HFFc6 (cell line): ENCODE measurements around the gene KLHL29. TPM values are rescaled to one million over a fixed set of nuclear protein-coding genes. Genes with fewer than 3 reads are reported as not detected.
A peak's percentile ranks its signal among the peaks of the same experiment; 100 is the strongest.

Experiments used
- DNase-seq: peaks from one replicate; pipeline ENCODE4 v3.0.0-alpha.2; 2018
- H3K27ac Mint-ChIP-seq: 2 replicates; pipeline ENCODE4 v1.8.0; 2020; ENCODE audit warnings: mild to moderate bottlenecking, mixed read lengths
- H3K27me3 Mint-ChIP-seq: 2 replicates; pipeline ENCODE4 v1.8.0; 2021; ENCODE audit warnings: mild to moderate bottlenecking, moderate library complexity, mixed read lengths; ENCODE audit not compliant: insufficient read depth
- H3K36me3 Mint-ChIP-seq: 2 replicates; pipeline ENCODE4 v1.8.0; 2021; ENCODE audit warnings: low read depth, mixed read lengths
- H3K4me1 Mint-ChIP-seq: 2 replicates; pipeline ENCODE4 v1.8.0; 2020; ENCODE audit warnings: low read depth, mixed read lengths
- H3K4me3 Mint-ChIP-seq: 2 replicates; pipeline ENCODE4 v1.8.0; 2020; ENCODE audit warnings: mild to moderate bottlenecking, moderate library complexity, mixed read lengths
- H3K9me3 Mint-ChIP-seq: 2 replicates; pipeline ENCODE4 v1.8.0; 2020; ENCODE audit warnings: mild to moderate bottlenecking, mixed read lengths
- CTCF ChIP-seq: fragments of 200-600 bp; sonication (generic); IDR thresholded peaks from 2 replicates; pipeline ENCODE4 v1.5.0; 2021; ENCODE audit warnings: antibody characterized with exemption, mild to moderate bottlenecking
- total RNA-seq, 6 experiments: library from RNA; stranded (reverse); fragmentation: NEBNext Ultra II Directional; extraction: Animal tissue kit (Norgen Biotek cat#: 25700); gene quantifications; 2 replicates in 1 of 6; 3 replicates in 5 of 6; pipeline ENCODE4 v1.2.3, GENCODE V29; 2021

Gene KLHL29
- total RNA-seq, 6 experiments from 2014 or later, result 7.4 to 9.7 (median 8.6) TPM

- Mint-ChIP-seq H3K9me3 (no peaks in the 10 kb centered on the region), H3K27ac (peak overlapping the region; percentile 83)
These were observed 140.3 kb downstream of the KLHL29 start for GRCh38 chr2:23525137-23525765.

GRCh38 chr2:23526114-23526513, 141.1 kb downstream of the KLHL29 start:
- Mint-ChIP-seq H3K4me3 (no peak overlapping the region), H3K27ac (no peak overlapping the region), H3K36me3 (no peaks in the 10 kb centered on the region), H3K9me3 (no peaks in the 10 kb centered on the region), H3K27me3 (no peaks in the 10 kb centered on the region), H3K4me1 (peaks cover 19% of the 10 kb centered on the region)
- DNase-seq, result no peak
- no peak for TF ChIP-seq CTCF

More at GRCh38 chr2:23525137-23525765, 140.3 kb downstream of the KLHL29 start:
- no peak for DNase-seq
- peaks cover 19% of the 10 kb centered on the region for H3K4me1 Mint-ChIP-seq
- no peak for TF ChIP-seq CTCF
- no peaks in the 10 kb centered on the region for H3K36me3 Mint-ChIP-seq
- peak overlapping the region; percentile 54; the same call in 1 of the 2 replicates for H3K4me3 Mint-ChIP-seq
- H3K27me3 Mint-ChIP-seq, result no peaks in the 10 kb centered on the region

- Mint-ChIP-seq H3K27ac (no peak overlapping the region), H3K4me3 (no peak overlapping the region), H3K36me3 (no peaks in the 10 kb centered on the region), H3K4me1 (peaks cover 19% of the 10 kb centered on the region), H3K9me3 (no peaks in the 10 kb centered on the region), H3K27me3 (no peaks in the 10 kb centered on the region)
- no peak for DNase-seq
- no peak for TF ChIP-seq CTCF
These were observed 142.1 kb downstream of the KLHL29 start for GRCh38 chr2:23526835-23527790.

- no peaks in the 10 kb centered on the region for H3K36me3 Mint-ChIP-seq
- no peak overlapping the region for H3K27ac Mint-ChIP-seq
- H3K27me3 Mint-ChIP-seq, result no peaks in the 10 kb centered on the region
- H3K4me1 Mint-ChIP-seq, result peaks cover 19% of the 10 kb centered on the region
- no peak for TF ChIP-seq CTCF
- H3K4me3 Mint-ChIP-seq, result no peak overlapping the region
- no peaks in the 10 kb centered on the region for H3K9me3 Mint-ChIP-seq
- no peak for DNase-seq
These were observed 143.2 kb downstream of the KLHL29 start for GRCh38 chr2:23528171-23528570.

- Mint-ChIP-seq H3K9me3 (no peaks in the 10 kb centered on the region), H3K4me1 (peaks cover 15% of the 10 kb centered on the region), H3K27ac (no peak overlapping the region), H3K27me3 (no peaks in the 10 kb centered on the region), H3K4me3 (no peak overlapping the region), H3K36me3 (no peaks in the 10 kb centered on the region)
- TF ChIP-seq CTCF, result no peak
- no peak for DNase-seq
These were observed 143.7 kb downstream of the KLHL29 start for GRCh38 chr2:23528690-23529089.
